ENCODE results near the gene TPRG1L. TPM values are rescaled to one million over a fixed set of nuclear protein-coding genes. Genes with fewer than 3 reads are reported as not detected.

Gene TPRG1L
- total RNA-seq, 1 donor from 2014 or later, result 7.0 TPM

DNA sequence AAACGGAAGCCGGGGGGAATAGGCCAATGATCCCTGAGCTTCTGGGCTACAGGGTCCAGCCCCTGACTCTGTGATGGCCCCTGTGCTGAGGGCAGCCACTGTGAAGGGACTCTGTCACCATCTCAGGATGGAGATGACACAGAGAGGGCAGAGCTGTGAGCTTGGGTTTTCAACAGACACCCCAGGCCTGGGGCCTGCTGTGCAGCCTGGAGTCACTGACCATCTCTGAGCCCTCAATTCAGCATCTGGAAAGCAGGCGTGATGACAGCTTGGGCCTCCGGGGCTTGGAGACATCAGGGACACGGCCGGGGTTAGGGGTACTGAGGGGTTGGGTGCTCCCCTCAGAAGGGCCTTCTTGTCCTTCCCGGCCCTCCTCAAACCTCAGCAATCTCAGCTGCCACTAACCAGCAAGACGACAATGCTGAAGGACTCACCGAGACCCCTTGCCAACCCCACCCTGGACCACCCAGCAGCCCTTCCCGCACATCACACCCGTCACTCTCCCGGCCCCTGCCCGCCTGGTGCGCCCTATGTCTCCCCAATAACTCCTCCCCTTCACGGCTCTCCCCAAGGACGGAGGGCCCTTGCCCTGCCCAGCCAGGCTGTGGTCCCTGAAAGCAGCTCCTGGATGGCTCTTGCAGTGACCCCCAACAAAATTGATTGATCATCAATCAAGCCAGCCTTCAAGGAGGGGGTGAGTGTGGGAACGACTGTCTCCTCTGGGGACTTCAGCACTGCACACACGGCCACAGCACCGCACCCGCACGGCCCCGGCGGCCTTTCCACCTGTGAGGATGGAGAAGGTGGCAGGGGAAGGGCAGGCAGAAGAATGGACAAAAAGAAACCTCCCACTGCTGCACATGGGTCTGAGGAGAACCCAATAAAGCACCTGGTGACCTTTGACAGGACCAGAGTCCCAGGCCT lies 17.8 kb upstream of the TPRG1L start:
- no peak overlapping the region for H3K27ac Mint-ChIP-seq
- intact Hi-C loops (cut with micrococcal nuclease), result no loop called here
- H3K36me3 Mint-ChIP-seq (ENCODE audit: low read depth), result no peaks in the 10 kb centered on the region
- DNase-seq (ENCODE audit: low spot score), result no peak
- no peaks in the 10 kb centered on the region for H3K4me1 Mint-ChIP-seq (ENCODE audit: low read depth)
- H3K9me3 Mint-ChIP-seq, result no peaks in the 10 kb centered on the region
- peaks cover 12% of the 10 kb centered on the region for H3K27me3 Mint-ChIP-seq (ENCODE audit: low read depth)
- no peak overlapping the region for H3K4me3 Mint-ChIP-seq (ENCODE audit: low read depth)

DNA sequence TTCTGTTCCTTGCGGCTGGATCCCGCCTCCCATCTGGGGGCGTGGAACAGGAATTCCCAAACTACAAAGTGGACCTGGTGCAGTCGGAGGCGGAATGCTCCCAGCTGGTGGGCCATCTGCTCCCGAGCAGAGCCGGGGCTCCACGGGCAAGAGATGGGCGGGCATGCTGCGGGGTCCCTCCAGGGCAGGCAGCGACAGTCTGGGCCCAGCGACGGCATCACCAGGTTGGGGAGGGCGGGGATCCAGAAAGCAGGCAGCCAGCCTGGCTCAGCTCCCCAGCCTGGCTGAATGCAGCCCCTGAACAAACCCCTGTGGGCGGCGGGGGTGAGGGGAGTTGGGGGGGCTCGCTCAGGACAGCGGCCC lies 17.1 kb upstream of the TPRG1L start:
- Mint-ChIP-seq H3K36me3 (ENCODE audit: low read depth) (no peaks in the 10 kb centered on the region), H3K9me3 (no peaks in the 10 kb centered on the region), H3K27me3 (ENCODE audit: low read depth) (peaks cover 15% of the 10 kb centered on the region), H3K4me1 (ENCODE audit: low read depth) (no peaks in the 10 kb centered on the region), H3K4me3 (ENCODE audit: low read depth) (no peak overlapping the region), H3K27ac (no peak overlapping the region)
- intact Hi-C loops (cut with micrococcal nuclease), result no loop called here
- DNase-seq (ENCODE audit: low spot score), result no peak

GRCh38 chr1:3608154-3608553 lies 16.7 kb upstream of the TPRG1L start:
- no peak overlapping the region for H3K27ac Mint-ChIP-seq
- intact Hi-C loops (cut with micrococcal nuclease), result no loop called here
- H3K36me3 Mint-ChIP-seq (ENCODE audit: low read depth), result no peaks in the 10 kb centered on the region
- H3K4me3 Mint-ChIP-seq (ENCODE audit: low read depth), result no peak overlapping the region
- peaks cover 19% of the 10 kb centered on the region for H3K27me3 Mint-ChIP-seq (ENCODE audit: low read depth)
- no peaks in the 10 kb centered on the region for H3K4me1 Mint-ChIP-seq (ENCODE audit: low read depth)
- DNase-seq (ENCODE audit: low spot score), result no peak
- no peaks in the 10 kb centered on the region for H3K9me3 Mint-ChIP-seq

DNA sequence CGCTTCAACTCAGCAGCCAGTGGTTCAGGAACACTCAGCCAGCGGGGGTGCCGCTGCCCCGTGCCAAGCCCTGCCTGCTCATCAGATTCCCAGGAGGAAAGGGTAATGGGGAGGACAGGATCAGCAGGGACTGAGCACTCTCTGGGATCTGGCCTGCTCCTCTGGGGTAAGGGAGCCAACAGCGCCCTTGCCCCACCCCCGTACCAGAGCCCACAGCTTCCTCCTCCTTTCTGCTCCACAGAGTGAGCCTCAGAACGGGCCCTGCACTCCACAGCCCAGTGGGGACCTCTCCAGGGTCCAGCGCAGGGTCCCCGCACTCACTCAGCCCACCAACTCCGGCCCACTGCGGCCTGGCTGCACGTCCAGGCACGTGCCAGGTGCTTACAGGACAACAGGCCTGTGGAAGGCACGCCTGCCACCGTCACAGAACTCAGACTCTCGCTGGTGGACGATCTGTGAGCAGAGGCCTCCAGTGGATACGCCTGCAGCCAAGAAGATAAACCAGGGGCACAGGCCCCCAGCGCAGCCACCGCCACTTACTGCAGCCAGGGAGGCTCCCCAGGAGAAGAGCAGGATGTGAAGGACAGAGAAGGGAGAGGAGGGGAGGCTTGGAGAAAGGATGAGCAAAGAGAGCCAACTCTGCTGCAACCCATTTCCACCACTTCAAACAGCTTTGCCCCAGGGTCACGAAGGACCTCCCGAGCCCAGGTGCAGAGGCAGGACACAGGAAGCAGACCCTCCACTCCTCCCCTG lies 15.6 kb upstream of the TPRG1L start:
- no peak overlapping the region for H3K27ac Mint-ChIP-seq
- H3K9me3 Mint-ChIP-seq, result no peaks in the 10 kb centered on the region
- intact Hi-C loops (cut with micrococcal nuclease), result no loop called here
- H3K4me1 Mint-ChIP-seq (ENCODE audit: low read depth), result no peaks in the 10 kb centered on the region
- peaks cover 22% of the 10 kb centered on the region for H3K27me3 Mint-ChIP-seq (ENCODE audit: low read depth)
- no peak for DNase-seq (ENCODE audit: low spot score)
- H3K36me3 Mint-ChIP-seq (ENCODE audit: low read depth), result no peaks in the 10 kb centered on the region
- no peak overlapping the region for H3K4me3 Mint-ChIP-seq (ENCODE audit: low read depth)

DNA sequence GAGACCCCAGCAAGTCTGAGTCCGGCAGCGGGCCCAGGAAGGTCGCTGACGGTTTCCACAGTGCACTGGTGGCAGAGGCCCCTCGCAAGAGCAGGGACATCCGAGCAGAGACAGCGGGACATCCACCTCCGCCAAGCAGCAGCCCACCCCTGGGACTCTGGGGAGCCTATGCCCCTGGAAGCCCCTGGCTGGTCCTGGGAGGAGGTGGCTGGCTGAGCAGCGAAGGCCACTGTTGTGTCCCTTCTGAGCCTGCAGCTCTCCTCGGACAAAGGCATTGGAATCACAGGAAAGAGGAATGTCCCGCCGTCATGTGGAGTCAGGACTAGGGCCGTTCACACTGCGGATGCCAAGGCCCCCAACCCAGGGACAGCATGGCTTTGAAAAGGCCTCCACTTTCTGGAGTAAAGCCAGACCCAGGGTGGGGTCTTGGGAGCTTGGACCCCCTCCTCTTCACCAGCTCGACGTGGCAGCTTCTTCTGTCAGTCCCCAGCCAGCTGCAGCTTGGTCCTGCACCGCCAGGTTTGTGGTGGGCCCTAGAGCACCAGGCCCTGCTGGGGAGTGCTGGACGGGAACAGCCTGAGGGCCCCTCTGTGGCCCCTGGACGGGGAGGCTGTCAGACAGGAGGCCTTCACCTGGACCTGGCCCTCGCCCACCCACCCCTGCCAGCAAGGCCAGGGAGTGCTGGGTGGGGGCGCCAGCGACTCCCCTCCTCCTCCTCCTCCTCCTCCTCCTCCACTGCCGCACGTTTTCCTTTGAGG lies 14.9 kb upstream of the TPRG1L start:
- peaks cover 22% of the 10 kb centered on the region for H3K27me3 Mint-ChIP-seq (ENCODE audit: low read depth)
- no peaks in the 10 kb centered on the region for H3K4me1 Mint-ChIP-seq (ENCODE audit: low read depth)
- no peak overlapping the region for H3K4me3 Mint-ChIP-seq (ENCODE audit: low read depth)
- H3K9me3 Mint-ChIP-seq, result no peaks in the 10 kb centered on the region
- no peaks in the 10 kb centered on the region for H3K36me3 Mint-ChIP-seq (ENCODE audit: low read depth)
- intact Hi-C loops (cut with micrococcal nuclease), result no loop called here
- H3K27ac Mint-ChIP-seq, result no peak overlapping the region
- DNase-seq (ENCODE audit: low spot score), result no peak

DNA sequence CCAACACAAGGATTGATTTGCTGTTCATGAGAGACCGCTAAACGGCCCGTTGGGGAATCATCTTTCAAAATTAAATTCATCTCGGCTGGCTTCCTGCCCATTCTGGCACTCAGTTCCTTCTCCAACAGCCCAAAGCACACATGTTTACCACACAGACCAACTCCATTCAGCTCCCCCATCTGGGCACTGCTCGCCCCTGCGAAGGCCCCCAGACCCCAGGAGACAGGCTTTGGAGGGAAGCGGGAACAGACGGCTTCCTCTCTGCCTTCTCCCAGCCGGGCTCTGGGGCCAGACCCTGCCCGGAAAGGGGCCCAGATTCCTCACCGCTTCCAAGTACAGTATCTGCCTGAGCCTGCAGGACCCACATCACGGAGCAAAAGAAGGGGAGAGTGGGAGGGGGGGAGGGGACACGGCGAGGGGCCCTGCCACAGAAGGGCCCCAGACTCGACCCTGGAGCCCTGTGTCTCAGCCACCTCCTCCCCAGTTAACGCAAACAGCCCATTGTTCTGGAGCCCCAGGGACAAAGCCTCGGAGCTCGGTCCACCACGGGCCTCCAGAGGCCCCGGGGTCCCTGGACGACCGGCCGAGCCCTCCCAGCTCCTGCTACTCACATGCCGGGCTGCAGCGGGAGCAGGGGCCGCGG lies 14.2 kb upstream of the TPRG1L start:
- Mint-ChIP-seq H3K9me3 (no peaks in the 10 kb centered on the region), H3K4me3 (ENCODE audit: low read depth) (no peak overlapping the region), H3K36me3 (ENCODE audit: low read depth) (no peaks in the 10 kb centered on the region), H3K27me3 (ENCODE audit: low read depth) (peaks cover 22% of the 10 kb centered on the region), H3K27ac (no peak overlapping the region), H3K4me1 (ENCODE audit: low read depth) (no peaks in the 10 kb centered on the region)
- no peak for DNase-seq (ENCODE audit: low spot score)
- intact Hi-C loops (cut with micrococcal nuclease), result no loop called here

GRCh38 chr1:3611170-3612019 lies 13.4 kb upstream of the TPRG1L start, which contains the start of gene MEGF6:
MEGF6 (minus strand) TSS chr1:3611508; CDS start chr1:3611268, 240 bp downstream.
- Mint-ChIP-seq H3K9me3 (no peaks in the 10 kb centered on the region), H3K27ac (no peak within 1 kb of the TSS), H3K27me3 (ENCODE audit: low read depth) (peaks cover 22% of the 10 kb centered on the region), H3K4me1 (ENCODE audit: low read depth) (no peaks in the 10 kb centered on the region), H3K4me3 (ENCODE audit: low read depth) (peak within 1 kb of the TSS; percentile 21), H3K36me3 (ENCODE audit: low read depth) (no peaks in the 10 kb centered on the region)
- intact Hi-C loops (cut with micrococcal nuclease), result no loop called here
- DNase-seq (ENCODE audit: low spot score), result no peak

DNA sequence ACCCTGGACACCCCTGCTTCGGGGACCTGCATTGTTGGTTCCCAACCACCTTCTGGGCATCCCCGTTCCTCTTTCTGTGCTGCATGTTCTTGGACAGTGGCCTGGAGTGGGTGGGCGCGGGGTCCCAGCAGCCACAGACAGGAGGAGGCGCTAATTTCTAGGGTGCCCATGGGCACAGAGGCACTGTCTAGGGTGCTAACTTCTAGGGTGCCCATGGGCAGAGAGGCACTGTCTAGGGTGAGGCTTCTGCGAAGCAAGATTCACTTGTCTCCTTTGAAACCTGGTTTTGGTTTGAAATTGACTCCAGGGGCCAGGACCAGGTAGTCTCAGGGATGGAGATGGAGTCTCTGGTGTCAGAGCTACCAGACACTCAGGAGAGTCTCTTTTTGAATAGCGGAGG lies 12.7 kb upstream of the TPRG1L start:
- intact Hi-C loops (cut with micrococcal nuclease), result no loop called here
- Mint-ChIP-seq H3K27me3 (ENCODE audit: low read depth) (peaks cover 22% of the 10 kb centered on the region), H3K27ac (no peak overlapping the region), H3K4me1 (ENCODE audit: low read depth) (no peaks in the 10 kb centered on the region), H3K9me3 (no peaks in the 10 kb centered on the region), H3K4me3 (ENCODE audit: low read depth) (no peak overlapping the region), H3K36me3 (ENCODE audit: low read depth) (no peaks in the 10 kb centered on the region)
- DNase-seq (ENCODE audit: low spot score), result no peak

GRCh38 chr1:3614755-3615742 lies 9.8 kb upstream of the TPRG1L start:
- Mint-ChIP-seq H3K4me1 (ENCODE audit: low read depth) (peaks cover 2% of the 10 kb centered on the region), H3K27ac (no peak overlapping the region), H3K4me3 (ENCODE audit: low read depth) (no peak overlapping the region), H3K36me3 (ENCODE audit: low read depth) (no peaks in the 10 kb centered on the region), H3K9me3 (no peaks in the 10 kb centered on the region), H3K27me3 (ENCODE audit: low read depth) (peaks cover 19% of the 10 kb centered on the region)
- intact Hi-C loops (cut with micrococcal nuclease), result no loop called here
- no peak for DNase-seq (ENCODE audit: low spot score)

DNA sequence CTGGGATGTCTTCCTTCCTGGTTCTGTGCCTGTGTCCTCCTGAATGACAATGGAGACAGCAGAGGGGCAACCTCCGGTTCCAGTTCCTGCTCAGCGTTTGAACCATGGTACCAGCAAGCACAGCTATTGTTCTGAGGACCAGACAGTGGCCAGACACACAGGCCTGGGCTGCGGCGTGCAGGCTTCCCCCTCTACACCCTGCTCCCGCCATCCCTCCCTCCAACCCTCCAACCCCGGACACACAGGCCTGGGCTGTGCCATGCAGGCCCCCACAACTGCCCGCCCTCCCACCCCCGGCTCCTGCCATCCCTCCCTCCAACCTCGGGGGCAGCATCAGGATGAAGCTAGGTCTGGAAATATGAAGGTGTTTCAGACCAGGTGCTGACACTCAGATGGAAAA lies 8.0 kb upstream of the TPRG1L start:
- no peaks in the 10 kb centered on the region for H3K9me3 Mint-ChIP-seq
- peaks cover 2% of the 10 kb centered on the region for H3K4me1 Mint-ChIP-seq (ENCODE audit: low read depth)
- no peak overlapping the region for H3K4me3 Mint-ChIP-seq (ENCODE audit: low read depth)
- H3K27me3 Mint-ChIP-seq (ENCODE audit: low read depth), result peaks cover 13% of the 10 kb centered on the region
- no peaks in the 10 kb centered on the region for H3K36me3 Mint-ChIP-seq (ENCODE audit: low read depth)
- no peak overlapping the region for H3K27ac Mint-ChIP-seq
- DNase-seq (ENCODE audit: low spot score), result no peak
- intact Hi-C loops (cut with micrococcal nuclease), result no loop called here

GRCh38 chr1:3617806-3618345 lies 6.9 kb upstream of the TPRG1L start:
- H3K36me3 Mint-ChIP-seq (ENCODE audit: low read depth), result no peaks in the 10 kb centered on the region

More at GRCh38 chr1:3617806-3618345, 6.9 kb upstream of the TPRG1L start:
- DNase-seq (ENCODE audit: low spot score), result no peak
- intact Hi-C loops (cut with micrococcal nuclease), result no loop called here
- peaks cover 6% of the 10 kb centered on the region for H3K27me3 Mint-ChIP-seq (ENCODE audit: low read depth)
- H3K9me3 Mint-ChIP-seq, result no peaks in the 10 kb centered on the region
- peaks cover 2% of the 10 kb centered on the region for H3K4me1 Mint-ChIP-seq (ENCODE audit: low read depth)
- no peak overlapping the region for H3K27ac Mint-ChIP-seq
- H3K4me3 Mint-ChIP-seq (ENCODE audit: low read depth), result no peak overlapping the region

All from activated T-helper 2 cell treated with anti-CD3 and anti-CD28 coated beads, Interferon-gamma antibody, Interleukin-2, Interleukin-4, amounts not matched to agents 10 μg/mL and 5 μg/mL and 100 μg/mL, durations not matched to agents 14 hours and 24 hours and 36 hours (primary cell).